A673 (cell line): ENCODE results near the gene SPSB3. TPM values are rescaled to one million over a fixed set of nuclear protein-coding genes. Genes with fewer than 3 reads are reported as not detected.

ENCODE experiments used
- BruUV-seq: library from RNA; stranded (reverse); fragments of 400-500 nt; replicated peaks from 2 replicates; lab custom pipeline; 2021; lab: Mats Ljungman, UMichigan
- CTCF ChIA-PET: fragments of 300-600 bp; sonication (Branson Sonifier 250); formaldehyde crosslinking; loops from one replicate; lab custom pipeline; 2022; ENCODE audit warnings: antibody characterized with exemption; lab: Charles Lee
- POLR2A ChIA-PET: fragments of 300-600 bp; sonication (Branson Sonifier 250); formaldehyde crosslinking; loops from one replicate; lab custom pipeline; 2022; ENCODE audit warnings: antibody characterized with exemption; ENCODE audit not compliant: low non-redundant PET; lab: Charles Lee
- DNase-seq: peaks from one replicate; pipeline ENCODE4 v3.0.0-alpha.2; 2015; ENCODE audit warnings: low spot score
- H3K27ac ChIP-seq: fragments of 200-600 bp; sonication (generic); 2 replicates; pipeline ENCODE4 v1.5.1; 2016; ENCODE audit warnings: mixed run types, low read depth, mild to moderate bottlenecking, mixed read lengths, antibody characterized with exemption, low read length; ENCODE audit not compliant: poor library complexity, severe bottlenecking
- H3K27me3 ChIP-seq: fragments of 200-600 bp; sonication (generic); replicated peaks from 2 replicates; pipeline ENCODE4 v1.6.1; 2017; ENCODE audit warnings: mixed run types, low read depth, mild to moderate bottlenecking, mixed read lengths, antibody characterized with exemption, low read length; ENCODE audit not compliant: insufficient read depth, poor library complexity
- H3K36me3 ChIP-seq: fragments of 200-600 bp; sonication (generic); 2 replicates; pipeline ENCODE4 v1.6.1; 2016; ENCODE audit warnings: mixed run types, mild to moderate bottlenecking, mixed read lengths, antibody characterized with exemption, low read length; ENCODE audit not compliant: insufficient read depth, poor library complexity, severe bottlenecking
- H3K4me1 ChIP-seq: fragments of 200-600 bp; sonication (generic); 2 replicates; pipeline ENCODE4 v1.6.1; 2017; ENCODE audit warnings: mixed run types, mild to moderate bottlenecking, mixed read lengths, antibody characterized with exemption, low read length; ENCODE audit not compliant: insufficient read depth, poor library complexity, severe bottlenecking
- H3K4me3 ChIP-seq: fragments of 200-600 bp; sonication (generic); 2 replicates; pipeline ENCODE4 v1.5.1; 2016; ENCODE audit warnings: low read depth, mixed run types, mild to moderate bottlenecking, mixed read lengths, low read length; ENCODE audit not compliant: poor library complexity, severe bottlenecking
- H3K9me3 ChIP-seq: fragments of 200-600 bp; sonication (generic); 2 replicates; pipeline ENCODE4 v1.6.1; 2016; ENCODE audit warnings: mixed run types, low read depth, mild to moderate bottlenecking, mixed read lengths, antibody characterized with exemption, low read length; ENCODE audit not compliant: poor library complexity, severe bottlenecking
- EZH2 ChIP-seq: fragments of 200-600 bp; sonication (generic); IDR thresholded peaks from 2 replicates; pipeline ENCODE4 v1.6.1; 2017; ENCODE audit warnings: borderline replicate concordance, low read depth, mild to moderate bottlenecking, mixed read lengths, antibody characterized with exemption, low read length; ENCODE audit not compliant: poor library complexity, severe bottlenecking
- intact Hi-C: fragments of 100-400 bp; cut with micrococcal nuclease; formaldehyde crosslinking; loops from one replicate; pipeline ENCODE4 v1.10.0; 2022; ENCODE audit not compliant: unreplicated experiment
- total RNA-seq: library from RNA; stranded (reverse); gene quantifications from 2 replicates; pipeline ENCODE4 v1.2.3, GENCODE V29; 2021
- TF ChIP-seq, protein P1 (sequence below): fragments of 300-800, 200-600 bp; sonication (generic); conservative IDR thresholded peaks from 2 replicates; pipeline ENCODE4 v1.5.1; 2017; ENCODE audit warnings: low read depth, mild to moderate bottlenecking, antibody characterized with exemption, low read length, moderate library complexity, mixed read lengths

SPSB3 gene
- total RNA-seq, 1 experiment from 2014 or later, result 15.0 TPM

DNA sequence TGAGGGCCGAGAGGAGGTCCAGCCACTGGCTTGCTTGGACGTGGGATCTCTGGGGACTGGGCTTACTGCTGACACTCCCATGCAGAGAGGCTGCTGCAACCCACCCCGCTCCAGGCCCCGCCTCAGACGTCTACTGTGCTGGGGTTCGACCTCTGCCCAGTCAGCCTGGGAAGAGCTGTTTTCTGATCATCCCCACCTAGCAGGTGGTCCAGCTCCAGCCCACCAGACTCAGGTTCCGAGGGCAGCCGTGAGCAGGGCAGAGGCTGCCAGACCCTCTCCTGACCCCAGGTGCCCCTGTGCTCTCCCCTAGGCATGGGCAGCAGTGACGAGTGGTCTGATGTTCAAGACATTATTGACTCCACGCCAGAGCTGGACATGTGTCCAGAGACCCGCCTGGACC lies 34.4 kb downstream of the SPSB3 start:
- Histone ChIP-seq H3K4me1 (no peaks in the 10 kb centered on the region), H3K4me3 (no peak overlapping the region), H3K27ac (no peak overlapping the region), H3K27me3 (no peaks in the 10 kb centered on the region), H3K9me3 (no peaks in the 10 kb centered on the region), H3K36me3 (peaks cover 19% of the 10 kb centered on the region)
- intact Hi-C loops, result no loop called here
- ChIA-PET CTCF (no interaction called here), POLR2A (no interaction called here)
- DNase-seq, result no peak
- no TSS peak for BruUV-seq
- TF ChIP-seq EZH2, result no peak
- TF ChIP-seq, protein P1, sequence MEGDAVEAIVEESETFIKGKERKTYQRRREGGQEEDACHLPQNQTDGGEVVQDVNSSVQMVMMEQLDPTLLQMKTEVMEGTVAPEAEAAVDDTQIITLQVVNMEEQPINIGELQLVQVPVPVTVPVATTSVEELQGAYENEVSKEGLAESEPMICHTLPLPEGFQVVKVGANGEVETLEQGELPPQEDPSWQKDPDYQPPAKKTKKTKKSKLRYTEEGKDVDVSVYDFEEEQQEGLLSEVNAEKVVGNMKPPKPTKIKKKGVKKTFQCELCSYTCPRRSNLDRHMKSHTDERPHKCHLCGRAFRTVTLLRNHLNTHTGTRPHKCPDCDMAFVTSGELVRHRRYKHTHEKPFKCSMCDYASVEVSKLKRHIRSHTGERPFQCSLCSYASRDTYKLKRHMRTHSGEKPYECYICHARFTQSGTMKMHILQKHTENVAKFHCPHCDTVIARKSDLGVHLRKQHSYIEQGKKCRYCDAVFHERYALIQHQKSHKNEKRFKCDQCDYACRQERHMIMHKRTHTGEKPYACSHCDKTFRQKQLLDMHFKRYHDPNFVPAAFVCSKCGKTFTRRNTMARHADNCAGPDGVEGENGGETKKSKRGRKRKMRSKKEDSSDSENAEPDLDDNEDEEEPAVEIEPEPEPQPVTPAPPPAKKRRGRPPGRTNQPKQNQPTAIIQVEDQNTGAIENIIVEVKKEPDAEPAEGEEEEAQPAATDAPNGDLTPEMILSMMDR, result no peak

DNA sequence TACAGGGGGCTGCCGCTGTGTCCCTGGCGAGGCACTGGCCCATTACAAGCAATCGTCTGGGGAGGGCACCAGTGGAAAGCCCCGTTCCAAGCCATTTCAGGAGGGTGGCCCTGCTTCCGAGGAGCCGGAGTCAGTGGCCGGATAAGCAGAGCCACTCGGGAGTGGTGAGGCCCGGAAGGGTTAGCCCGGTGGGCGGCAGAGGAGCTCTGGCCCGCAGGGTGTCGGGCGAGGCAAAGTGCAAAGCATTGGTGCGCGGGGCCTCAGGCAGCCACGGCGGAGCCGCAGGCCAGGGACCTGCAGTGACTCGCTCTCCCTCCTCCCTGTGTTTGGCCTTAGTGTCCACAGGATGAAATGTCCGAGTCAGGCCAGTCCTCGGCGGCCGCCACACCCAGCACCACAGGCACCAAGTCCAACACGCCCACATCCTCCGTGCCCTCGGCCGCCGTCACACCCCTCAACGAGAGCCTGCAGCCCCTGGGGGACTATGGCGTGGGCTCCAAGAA lies 35.6 kb downstream of the SPSB3 start:
- Histone ChIP-seq H3K4me1 (no peaks in the 10 kb centered on the region), H3K4me3 (no peak overlapping the region), H3K27ac (peak overlapping the region; percentile 30), H3K9me3 (no peaks in the 10 kb centered on the region), H3K36me3 (peaks cover 15% of the 10 kb centered on the region), H3K27me3 (no peaks in the 10 kb centered on the region)
- no peak for TF ChIP-seq EZH2
- TF ChIP-seq, protein P1, result no peak
- ChIA-PET CTCF (interaction anchor here (0.6 kb wide), 1 partner anchor 182 kb away, joined by 10 read pairs; no protein-coding TSS in a partner anchor), POLR2A (no interaction called here)
- DNase-seq, result no peak
- intact Hi-C loops, result no loop called here
- no TSS peak for BruUV-seq

DNA sequence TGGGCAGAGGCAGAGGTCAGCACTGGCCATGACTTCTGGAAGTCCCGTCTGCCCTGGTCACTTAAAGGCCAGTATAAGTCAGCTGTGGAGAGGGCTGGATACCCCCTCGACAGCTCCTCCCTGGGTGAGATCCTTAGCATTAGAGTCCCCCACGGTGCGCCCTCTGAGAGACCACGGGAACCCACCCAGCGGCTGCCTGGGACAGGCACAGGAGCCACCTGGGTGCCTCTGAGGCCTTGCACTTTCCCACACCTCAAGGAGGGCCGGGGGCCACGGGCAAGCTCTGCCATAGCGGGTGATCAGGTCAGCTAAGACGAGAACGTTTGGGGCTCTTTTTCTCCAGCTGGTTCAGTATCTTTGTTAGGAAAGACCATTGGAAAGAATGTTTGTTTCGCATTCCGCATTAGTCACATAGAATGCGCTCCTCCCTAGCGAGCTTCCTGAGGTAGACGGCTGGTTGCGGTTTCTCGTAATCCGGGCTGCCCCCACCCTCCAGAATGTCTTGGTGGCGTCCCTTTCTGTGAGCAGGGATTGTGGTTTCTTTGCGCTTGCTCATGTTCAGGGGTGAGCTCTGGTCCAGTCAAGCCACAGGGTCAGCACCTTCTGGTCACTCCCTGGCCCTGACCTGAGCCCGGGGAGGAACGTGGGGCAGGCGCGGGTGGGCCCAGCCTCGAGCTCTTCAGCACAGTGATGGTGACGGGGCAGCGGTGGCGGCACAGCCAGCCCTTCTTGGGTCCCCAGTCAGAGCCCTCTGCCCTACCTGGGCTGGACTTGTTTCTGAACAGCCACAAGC lies 36.3 kb downstream of the SPSB3 start:
- Histone ChIP-seq H3K4me3 (no peak overlapping the region), H3K36me3 (peaks cover 14% of the 10 kb centered on the region), H3K9me3 (no peaks in the 10 kb centered on the region), H3K4me1 (no peaks in the 10 kb centered on the region), H3K27me3 (no peaks in the 10 kb centered on the region), H3K27ac (peak overlapping the region; percentile 30)
- CTCF ChIA-PET, result interaction anchor here (0.6 kb wide), 1 partner anchor 183 kb away, joined by 10 read pairs; no protein-coding TSS in a partner anchor
- BruUV-seq, result no TSS peak
- POLR2A ChIA-PET, result no interaction called here
- TF ChIP-seq EZH2, result no peak
- TF ChIP-seq, protein P1, result no peak
- intact Hi-C loops, result no loop called here
- peak; percentile 38 for DNase-seq
